ENCODE measurements around the gene CXCL14.

- no peak for TF ChIP-seq CTCF (IDR thresholded peaks at IDR 0.05)
- TF ChIP-seq EZH2 (IDR thresholded peaks at IDR 0.05; ENCODE audit: borderline replicate concordance, insufficient read depth, low read depth, low read length, poor library complexity, severe bottlenecking): no peak
These were observed 496 bp downstream of the CXCL14 start for GRCh38 chr5:135578305-135578684.

All from B cell (primary cell).